Erythroblast (primary cell): ENCODE data around the gene MCM5.
"Not testable (repeated sequence)": the region's sequence is repeated elsewhere in the genome, so short reads cannot be mapped to it uniquely, and the experiment has no call there.

Source experiments
- DNase-seq, 2 experiments: peaks; one replicate each; lab custom pipeline; 2025; lab: John Stamatoyannopoulos, UW
- GATA1 ChIP-seq: IDR thresholded peaks from 2 replicates; pipeline ENCODE4 v1.6.1; 2011; ENCODE audit warnings: low read depth, mild to moderate bottlenecking, control low read depth, low read length, moderate library complexity
- POLR2A ChIP-seq: IDR thresholded peaks from 2 replicates; pipeline ENCODE4 v1.6.1; 2011; ENCODE audit warnings: mild to moderate bottlenecking, low read length

Gene MCM5

DNA sequence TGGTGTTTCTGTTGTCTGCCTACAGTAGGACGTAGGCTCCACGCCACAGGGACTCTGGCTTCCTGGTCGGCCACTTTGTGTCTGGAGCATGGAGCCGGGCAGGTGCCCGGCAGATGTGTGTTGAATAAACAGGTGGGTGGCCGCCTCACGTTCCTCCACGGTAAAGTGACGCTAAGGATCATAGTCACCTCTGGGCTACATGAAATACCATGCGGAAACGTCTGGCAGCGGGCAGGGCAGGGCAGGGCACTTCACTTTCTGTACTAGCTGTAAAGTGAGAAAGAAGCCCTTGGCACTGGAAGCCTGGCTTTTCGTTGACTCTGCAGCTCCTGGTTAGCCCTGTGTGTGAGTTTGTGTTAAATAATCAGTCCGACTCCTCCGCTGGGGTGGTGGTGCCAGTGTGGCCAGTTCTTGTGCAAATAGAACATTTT lies 52.4 kb downstream of the MCM5 start:
- TF ChIP-seq GATA1: no peak
- no peak for TF ChIP-seq POLR2A
- DNase-seq: no peak

DNA sequence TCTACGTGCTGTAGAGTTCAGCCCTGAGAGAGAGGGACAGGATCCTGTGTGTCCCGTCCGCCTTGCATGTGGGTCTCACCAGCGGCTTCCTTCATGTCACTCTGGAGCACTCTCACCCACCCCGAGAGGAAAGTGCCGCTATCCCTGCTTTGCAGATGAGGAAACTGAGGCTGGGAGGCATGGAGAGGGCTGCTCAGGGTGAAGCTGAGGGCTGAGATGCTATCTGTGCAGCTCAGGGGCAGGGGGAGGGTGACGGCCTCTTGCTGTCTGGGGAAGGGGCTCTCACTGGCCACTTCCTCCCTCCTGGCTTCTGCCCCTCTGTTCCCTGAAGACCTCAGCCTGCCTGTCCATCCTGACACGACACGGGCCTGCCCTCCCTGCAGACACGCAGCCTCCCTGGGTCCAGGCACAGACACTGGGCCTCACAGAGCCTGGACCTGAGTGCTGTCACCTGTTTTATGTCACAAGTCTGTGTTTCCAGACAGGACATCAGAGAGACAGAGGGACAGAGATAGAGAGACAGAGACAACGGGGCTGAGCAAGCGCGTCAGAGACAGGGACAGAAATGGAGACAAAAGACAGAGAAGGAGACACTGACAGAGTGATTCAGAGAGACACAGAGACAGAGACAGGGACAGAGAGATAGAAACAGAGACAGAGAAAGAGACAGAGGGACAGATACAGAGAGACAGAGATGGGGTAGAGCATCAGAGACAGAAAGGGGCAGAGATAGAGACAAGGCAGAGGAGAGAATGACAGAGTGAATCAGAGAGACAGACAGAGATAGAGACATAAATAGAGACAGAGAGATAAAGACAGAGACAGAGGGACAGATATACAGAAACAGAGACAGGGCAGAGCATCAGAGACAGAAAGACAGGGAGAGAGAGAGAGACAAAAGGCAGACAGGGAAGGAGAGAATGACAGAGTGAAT lies 53.1 kb downstream of the MCM5 start:
- TF ChIP-seq GATA1: no peak
- TF ChIP-seq POLR2A: no peak
- DNase-seq: no peak

DNA sequence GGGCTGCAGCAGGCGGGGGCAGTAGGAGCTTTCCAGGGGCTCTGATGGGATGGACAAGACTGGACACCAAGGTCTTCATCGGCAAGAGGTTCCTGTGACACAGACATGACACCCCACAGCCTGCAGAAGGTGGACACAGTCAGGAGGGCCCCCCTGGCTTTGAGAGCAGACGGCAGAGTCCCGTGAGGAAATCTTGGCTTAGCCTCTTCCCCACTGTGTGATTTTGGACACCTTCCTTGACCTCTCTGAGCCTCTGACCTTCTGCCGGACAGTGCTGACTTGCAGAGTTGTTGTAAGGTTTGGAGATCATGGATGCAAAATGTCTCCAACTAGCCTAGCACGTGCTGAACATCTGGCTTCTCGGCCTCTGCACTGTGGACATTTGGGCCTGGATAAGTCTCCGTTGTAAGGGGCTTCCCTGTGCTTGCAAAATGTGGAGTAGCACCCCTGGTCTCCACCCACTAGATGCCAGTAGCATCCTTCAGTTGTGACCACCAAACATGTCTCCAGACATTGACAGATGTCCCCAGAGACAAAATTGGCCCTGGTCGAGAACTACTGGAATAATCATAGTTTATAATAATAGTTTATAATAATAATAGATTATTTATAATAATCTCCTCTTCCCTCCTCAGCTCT lies 54.6 kb downstream of the MCM5 start:
- no peak for DNase-seq
- no peak for TF ChIP-seq GATA1
- no peak for TF ChIP-seq POLR2A

DNA sequence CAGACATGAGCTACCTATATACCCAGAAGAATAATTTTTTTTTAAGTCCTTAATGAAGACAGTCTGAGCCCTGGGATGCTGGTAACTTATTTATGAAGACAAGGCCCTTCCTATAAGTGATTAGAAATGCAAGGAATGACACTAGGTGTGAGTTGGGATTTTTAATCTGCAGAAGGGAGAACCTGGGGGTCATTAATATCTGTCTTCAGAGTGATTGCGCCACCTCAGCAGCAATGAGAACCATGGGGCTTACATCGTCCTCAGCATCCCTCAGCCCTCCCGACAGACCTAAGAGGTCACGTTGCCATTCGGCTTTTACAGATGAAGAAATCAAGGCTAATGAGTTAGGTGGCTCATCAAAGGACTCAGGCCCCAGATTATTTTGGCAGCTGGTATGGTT lies 55.6 kb downstream of the MCM5 start:
- DNase-seq: no peak
- no peak for TF ChIP-seq POLR2A
- no peak for TF ChIP-seq GATA1

DNA sequence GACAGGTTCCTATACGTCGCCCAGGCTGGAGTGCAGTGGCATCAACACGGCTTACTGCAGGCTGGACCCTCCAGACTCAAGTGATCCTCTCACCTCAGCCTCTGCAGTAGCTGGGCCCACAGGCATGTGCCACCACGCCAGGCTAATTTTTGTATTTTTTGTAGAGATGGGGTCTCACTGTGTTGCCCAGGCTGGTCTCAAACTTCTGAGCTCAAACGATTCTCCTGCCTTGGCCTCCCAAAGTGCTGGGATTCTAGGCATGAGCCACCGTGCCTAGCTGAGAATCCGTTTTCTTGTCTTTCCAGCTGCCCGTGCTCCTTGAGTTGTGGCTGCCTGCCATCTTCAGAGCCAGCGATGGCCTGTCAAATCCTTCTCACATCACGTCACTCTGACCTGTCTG lies 56.8 kb downstream of the MCM5 start:
- no peak for TF ChIP-seq GATA1
- DNase-seq: no peak

DNA sequence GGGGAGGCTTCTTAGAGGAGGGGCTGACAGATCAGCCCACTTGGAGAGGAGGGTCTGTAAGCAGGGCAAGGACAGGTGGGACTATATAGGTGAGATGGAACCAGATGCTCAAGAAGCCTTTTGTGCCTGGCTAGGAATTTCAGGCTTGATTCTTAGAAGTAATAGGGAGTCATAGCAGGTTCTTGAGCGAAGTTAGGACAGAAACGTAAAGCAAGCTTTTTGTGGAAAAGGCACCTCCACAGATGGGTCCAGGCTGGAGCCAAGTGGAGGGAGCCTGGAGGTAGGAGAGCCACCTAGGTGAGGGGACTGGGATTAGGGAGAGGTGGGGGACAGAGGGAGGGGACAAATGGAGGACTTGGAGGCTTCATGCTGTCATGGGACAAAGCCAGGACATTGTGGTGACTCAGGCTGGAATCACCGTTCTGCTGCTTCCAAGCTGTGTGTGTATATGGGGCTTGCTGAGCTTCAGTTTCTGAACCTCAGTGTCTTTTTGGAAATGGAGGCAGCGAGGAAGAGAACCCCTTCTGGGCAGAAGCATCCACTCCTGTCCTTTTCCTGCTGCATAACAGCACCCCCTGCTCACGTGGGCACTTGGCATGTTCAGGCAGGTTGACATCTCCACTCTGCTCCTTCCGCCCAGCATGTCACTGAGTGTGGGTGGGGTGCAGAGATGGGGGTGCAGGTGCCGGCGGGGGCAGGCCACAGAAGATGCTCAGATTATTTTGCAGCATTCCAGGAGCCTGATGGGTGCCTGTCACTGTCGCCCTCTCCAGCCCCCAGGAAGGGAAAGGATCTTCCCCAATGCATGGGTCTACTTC lies 58.0 kb downstream of the MCM5 start:
- DNase-seq: no peak
- TF ChIP-seq POLR2A (no peak), GATA1 (no peak)

DNA sequence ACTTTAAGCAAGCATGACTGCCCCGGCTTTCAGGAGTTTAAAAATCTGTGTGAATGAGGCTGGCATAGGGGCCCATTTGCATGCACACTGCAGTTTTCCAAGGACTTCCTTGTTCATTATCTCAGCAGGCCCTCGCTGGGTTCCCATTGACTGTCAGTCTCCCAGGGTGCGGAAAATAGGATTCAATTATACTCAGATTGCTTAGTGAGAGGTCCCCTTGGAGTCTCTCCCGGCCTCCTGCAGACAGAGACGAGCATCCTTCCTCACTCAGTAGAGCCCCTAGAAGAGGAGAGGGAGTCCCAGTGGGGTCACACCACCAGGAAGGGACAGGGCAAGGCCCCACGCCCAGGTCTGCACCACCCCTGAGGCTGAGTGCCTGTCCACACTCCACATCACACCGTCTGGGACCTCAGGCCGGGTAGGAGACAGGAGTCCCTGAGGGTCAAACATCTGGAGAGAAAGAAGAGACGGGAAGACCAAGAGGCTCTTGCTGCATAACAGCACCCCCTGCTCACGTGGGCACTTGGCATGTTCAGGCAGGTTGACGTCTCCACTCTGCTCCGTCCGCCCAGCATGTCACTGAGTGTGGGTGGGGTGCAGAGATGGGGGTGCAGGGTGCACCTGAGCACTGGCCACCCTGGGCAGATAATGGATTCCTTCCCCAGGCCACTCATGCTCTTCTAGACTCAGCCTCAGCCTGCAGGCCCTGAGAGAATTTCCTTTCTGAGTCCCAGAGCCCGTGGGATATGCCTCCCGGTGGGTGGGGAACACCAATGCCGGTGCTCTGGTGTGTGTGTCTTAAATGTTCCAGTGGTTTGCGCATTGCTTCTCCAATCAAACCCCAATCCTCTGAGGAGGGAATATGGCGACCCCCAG lies 58.8 kb downstream of the MCM5 start:
- DNase-seq: no peak
- TF ChIP-seq POLR2A (no peak), GATA1 (no peak)

DNA sequence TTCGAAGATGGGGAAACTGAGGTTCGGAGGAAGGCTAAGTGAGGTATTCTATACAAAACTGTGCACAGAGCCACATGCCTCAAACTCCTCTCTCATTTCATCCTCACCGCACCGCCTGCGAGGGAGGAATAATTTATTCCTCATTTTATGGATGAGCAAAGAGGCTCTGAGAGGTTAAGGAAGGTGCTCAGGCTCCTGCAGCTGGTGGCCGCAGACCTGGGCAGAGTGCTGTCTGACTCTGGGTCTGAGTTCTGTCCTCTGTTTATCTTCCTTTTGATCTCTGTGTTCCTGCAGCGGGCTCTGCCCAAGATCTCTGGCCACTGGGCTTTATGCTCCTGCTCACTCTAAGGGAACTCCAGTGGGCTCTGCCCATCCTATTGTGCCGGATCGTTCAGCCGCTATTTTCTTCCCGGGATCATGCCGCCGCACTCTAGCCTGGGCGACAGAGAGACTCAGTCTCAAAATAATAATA lies 59.5 kb downstream of the MCM5 start:
- TF ChIP-seq POLR2A (no peak), GATA1 (no peak)
- no peak for DNase-seq

DNA sequence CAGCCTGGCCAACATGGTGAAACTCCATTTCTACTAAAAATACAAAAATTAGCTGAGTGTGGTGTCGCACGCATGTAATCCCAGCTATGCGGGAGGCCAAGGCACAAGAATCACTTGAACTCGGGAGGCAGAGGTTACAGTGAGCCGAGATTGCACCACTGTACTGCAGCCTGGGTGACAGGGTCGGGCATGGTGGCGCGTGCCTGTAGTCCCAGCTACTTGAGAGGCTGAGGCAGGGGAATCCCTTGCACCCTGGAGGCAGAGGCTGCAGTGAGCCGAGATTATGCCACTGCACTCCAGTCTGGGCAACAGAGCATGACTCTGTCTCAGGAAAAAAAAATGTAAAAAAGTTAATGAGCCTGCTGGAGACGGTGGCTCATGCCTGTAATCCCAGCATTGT lies 60.0 kb downstream of the MCM5 start:
- DNase-seq: not testable (repeated sequence)

DNA sequence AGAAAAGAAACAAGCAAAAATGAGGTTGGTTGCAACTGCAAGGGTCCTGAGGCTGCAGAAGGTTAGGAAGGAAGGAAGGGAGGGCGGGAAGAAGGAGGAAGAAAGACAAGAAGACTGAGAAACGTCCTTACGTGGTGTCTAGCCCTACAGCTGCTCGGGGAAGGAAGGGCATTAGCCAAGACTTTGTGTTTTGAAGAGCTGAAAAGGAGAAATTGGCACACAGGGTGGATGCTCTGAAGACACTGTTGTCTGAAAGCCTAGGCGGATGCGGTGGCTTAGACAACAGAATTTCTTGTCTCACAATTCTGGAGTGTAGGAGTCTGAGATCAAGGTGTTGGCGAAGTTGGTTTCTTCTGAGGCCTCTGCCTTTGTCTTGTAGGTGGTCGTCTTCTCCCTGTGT lies 60.7 kb downstream of the MCM5 start:
- TF ChIP-seq POLR2A (no peak), GATA1 (no peak)
- DNase-seq: no peak

DNA sequence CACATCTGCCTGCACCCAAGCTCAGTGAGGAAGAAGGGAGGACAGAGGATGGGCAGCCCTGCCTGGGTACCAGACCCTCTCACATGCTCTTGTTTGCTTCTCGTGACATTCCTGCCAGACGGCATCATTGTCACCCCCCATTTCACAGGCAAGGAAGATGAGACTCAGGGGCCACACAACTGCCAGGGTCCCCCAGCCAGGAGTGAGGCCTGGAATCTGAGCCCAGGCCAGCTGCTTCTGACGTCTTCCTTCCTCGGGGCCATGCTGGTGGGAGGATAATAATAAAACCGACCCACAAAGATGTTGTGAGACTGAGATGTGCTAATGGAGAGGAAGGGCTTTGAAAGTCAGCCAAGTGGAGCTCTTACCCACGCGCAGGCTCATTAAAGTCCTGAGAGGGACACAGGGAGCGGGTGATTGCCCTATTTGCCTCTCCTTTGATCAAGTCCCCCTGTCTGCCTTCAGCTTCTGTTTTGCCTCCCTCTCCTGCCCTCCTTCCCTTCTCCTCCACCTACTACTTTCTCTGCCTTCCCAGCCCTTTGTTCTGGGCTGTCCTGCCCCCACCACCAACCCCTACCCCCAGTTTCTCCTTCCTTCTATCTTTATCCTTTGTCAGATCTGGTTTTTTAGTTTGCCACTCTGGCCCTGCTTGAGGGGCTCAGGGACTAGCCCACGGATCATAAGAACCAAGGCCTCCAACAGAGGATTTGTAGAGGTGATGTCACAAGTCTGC lies 62.7 kb downstream of the MCM5 start:
- no peak for DNase-seq
- no peak for TF ChIP-seq POLR2A
- TF ChIP-seq GATA1: no peak

DNA sequence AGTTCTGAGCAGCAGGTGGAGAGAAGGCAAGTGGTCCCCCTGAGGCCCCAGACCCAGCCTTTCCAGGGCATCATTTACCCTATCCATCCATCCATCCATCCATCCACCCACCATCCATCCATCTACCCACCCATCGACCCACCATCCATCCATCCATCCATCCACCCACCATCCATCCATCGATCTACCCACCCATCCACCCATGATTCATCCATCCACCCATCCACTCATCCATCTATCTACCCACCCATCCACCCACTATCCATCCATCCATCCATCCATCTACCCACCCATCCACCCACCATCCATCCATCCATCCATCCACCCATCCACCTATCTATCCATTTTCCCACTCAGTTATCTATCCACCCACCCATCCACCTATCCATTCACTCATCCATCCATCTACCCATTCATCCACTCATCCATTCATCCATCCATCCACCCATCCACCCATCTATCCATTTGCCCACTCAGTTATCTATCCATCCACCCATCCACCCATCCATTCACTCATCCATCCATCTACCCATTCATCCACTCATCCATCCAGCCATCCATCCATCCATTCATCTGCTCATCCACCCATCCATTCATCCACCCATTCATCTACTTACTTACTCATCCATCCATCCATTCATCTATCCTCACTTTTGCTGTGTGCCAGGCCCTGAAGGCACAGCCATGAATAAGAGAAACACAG lies 63.4 kb downstream of the MCM5 start:
- TF ChIP-seq GATA1 (no peak), POLR2A (no peak)
- DNase-seq: no peak
